HepG2 (cell line): ENCODE measurements around the gene SSC5D. TPM values are rescaled to one million over a fixed set of nuclear protein-coding genes. Genes with fewer than 3 reads are reported as not detected.

Experiments used
- EEA1 ChIP-seq: sonication (generic); formaldehyde crosslinking; IDR thresholded peaks from 2 replicates; pipeline ENCODE4 v1.5.1; 2020; ENCODE audit warnings: mild to moderate bottlenecking, missing genetic modification reagents, borderline replicate concordance
- ELK4 ChIP-seq: sonication (generic); formaldehyde crosslinking; IDR thresholded peaks from 2 replicates; pipeline ENCODE4 v1.9.0; 2021; ENCODE audit warnings: missing genetic modification reagents, borderline replicate concordance
- GABPA ChIP-seq, 2 experiments: IDR thresholded peaks; 2 replicates each; pipeline ENCODE4 v1.6.1; 2011 to 2016; ENCODE audit warnings: low read depth in 2 of 2, low read length in 1 of 2, missing biosample characterization in 1 of 2, missing genetic modification characterization in 1 of 2
- HCFC1 ChIP-seq: fragments of 150-350 bp; IDR thresholded peaks from 2 replicates; pipeline ENCODE4 v1.6.1; 2014; ENCODE audit warnings: low read depth, low read length
- POLR2AphosphoS5 ChIP-seq: IDR thresholded peaks from 2 replicates; pipeline ENCODE4 v1.6.1; 2012; ENCODE audit warnings: low read depth, low read length
- RARA ChIP-seq: IDR thresholded peaks from 2 replicates; pipeline ENCODE4 v1.6.1; 2016; ENCODE audit warnings: missing genetic modification reagents, missing compliant biosample characterization
- SALL1 ChIP-seq: sonication (generic); formaldehyde crosslinking; IDR thresholded peaks from 2 replicates; pipeline ENCODE4 v1.8.0; 2022; ENCODE audit warnings: mild to moderate bottlenecking, missing genetic modification reagents
- STAG1 ChIP-seq: sonication (generic); formaldehyde crosslinking; IDR thresholded peaks from 2 replicates; pipeline ENCODE4 v1.4.0; 2020; ENCODE audit warnings: missing genetic modification reagents
- TAF1 ChIP-seq: sonication (generic); formaldehyde crosslinking; IDR thresholded peaks from 2 replicates; pipeline ENCODE4 v1.4.0; 2020; ENCODE audit warnings: missing genetic modification reagents
- UBTF ChIP-seq: sonication (generic); formaldehyde crosslinking; IDR thresholded peaks from 2 replicates; pipeline ENCODE4 v1.4.0; 2020; ENCODE audit warnings: mild to moderate bottlenecking, missing genetic modification reagents
- ZBTB10 ChIP-seq: sonication (generic); formaldehyde crosslinking; IDR thresholded peaks from 2 replicates; pipeline ENCODE4 v1.4.0; 2020; ENCODE audit warnings: missing genetic modification reagents, borderline replicate concordance
- ZEB1 ChIP-seq: IDR thresholded peaks from 2 replicates; pipeline ENCODE4 v1.6.1; 2012; ENCODE audit warnings: mild to moderate bottlenecking, low read depth, inconsistent platforms; ENCODE audit not compliant: insufficient replicate concordance
- ZFP37 ChIP-seq: sonication (generic); formaldehyde crosslinking; IDR thresholded peaks from 2 replicates; pipeline ENCODE4 v1.4.0; 2020; ENCODE audit warnings: missing genetic modification reagents, borderline replicate concordance
- ZNF264 ChIP-seq: sonication (generic); formaldehyde crosslinking; IDR thresholded peaks from 2 replicates; pipeline ENCODE4 v1.4.0; 2020; ENCODE audit warnings: missing genetic modification reagents
- ZNF329 ChIP-seq: sonication (generic); formaldehyde crosslinking; IDR thresholded peaks from 2 replicates; pipeline ENCODE4 v1.9.0; 2021; ENCODE audit warnings: low read depth, mild to moderate bottlenecking, missing genetic modification reagents
- ZNF562 ChIP-seq: sonication (generic); formaldehyde crosslinking; IDR thresholded peaks from 2 replicates; pipeline ENCODE4 v1.8.0; 2022; ENCODE audit warnings: missing genetic modification reagents, borderline replicate concordance
- ZNF644 ChIP-seq: IDR thresholded peaks from 2 replicates; pipeline ENCODE4 v1.6.1; 2016; ENCODE audit warnings: low read depth
- polyA plus RNA-seq, 8 experiments: library from polyadenylated mRNA; depleted of rRNA in 3 of 8; stranded (reverse) in 7 of 8; unstranded in 1 of 8; fragments of >200 nt; fragmentation: Illumina TruSeq in 4 of 8; extraction: Trizol in 4 of 8; gene quantifications; 2 replicates each; pipeline versions ENCODE4 v1.2.1 to v1.2.3, GENCODE V29; 2011 to 2016; ENCODE audit warnings: low read depth in 4 of 8, missing spikeins in 1 of 8, mixed read lengths in 1 of 8; ENCODE audit not compliant: insufficient read depth in 1 of 8
- total RNA-seq, 5 experiments: library from RNA; depleted of rRNA; stranded (reverse); fragments of >200 nt; fragmentation: Illumina TruSeq; extraction: Trizol; gene quantifications; 2 replicates each; pipeline ENCODE4 v1.2.3, GENCODE V29; 2016; ENCODE audit warnings: low read depth in 1 of 5
- TF ChIP-seq, protein P1 (sequence below): sonication (generic); formaldehyde crosslinking; IDR thresholded peaks from 2 replicates; pipeline ENCODE4 v1.5.0; 2020; ENCODE audit warnings: missing genetic modification reagents
- TF ChIP-seq, protein P2 (sequence below): sonication (generic); formaldehyde crosslinking; IDR thresholded peaks from 2 replicates; pipeline ENCODE4 v1.8.0; 2022; ENCODE audit warnings: mild to moderate bottlenecking, missing genetic modification reagents

The SSC5D gene
- total and polyA plus RNA-seq, 2 of the 13 experiments (the other 11 are each of a cell fraction or from before 2014, with no cell fraction given) = not detected

DNA sequence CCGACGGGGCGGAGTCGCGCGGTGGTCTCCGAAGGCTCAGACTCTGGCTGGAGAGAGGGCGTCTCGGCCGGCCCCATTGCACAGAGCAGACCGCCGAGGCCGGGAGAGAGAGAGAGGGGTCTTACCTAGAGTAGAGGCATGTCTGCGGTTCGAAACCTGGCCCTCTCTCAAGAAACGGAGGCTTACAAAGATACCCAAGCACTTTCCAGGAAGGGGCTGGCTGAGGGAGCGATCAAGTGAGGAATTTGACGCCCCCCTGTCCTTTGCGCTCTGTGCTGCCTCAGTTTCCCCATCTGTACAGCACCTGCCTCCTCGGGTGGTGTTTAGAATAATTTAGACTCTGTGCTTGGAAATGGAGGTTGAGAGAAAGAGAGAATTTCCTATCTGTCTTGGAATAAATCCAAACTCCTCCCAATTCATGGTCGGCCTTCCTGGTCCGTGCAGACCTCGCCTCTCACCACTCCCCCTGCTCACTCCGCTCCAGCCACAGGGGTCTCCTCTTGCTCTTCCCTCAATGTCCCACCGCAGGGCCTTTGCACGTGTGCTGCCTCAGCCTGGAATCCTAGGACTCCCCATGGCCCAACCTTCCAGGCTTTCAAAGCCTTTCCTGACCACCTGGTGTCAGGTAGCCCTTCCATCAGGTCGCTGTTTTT is 26.1 kb upstream of the SSC5D start (continued):
- TF ChIP-seq TAF1 (CRISPR knock-in tag) = peak; percentile 35
- TF ChIP-seq, protein P1, sequence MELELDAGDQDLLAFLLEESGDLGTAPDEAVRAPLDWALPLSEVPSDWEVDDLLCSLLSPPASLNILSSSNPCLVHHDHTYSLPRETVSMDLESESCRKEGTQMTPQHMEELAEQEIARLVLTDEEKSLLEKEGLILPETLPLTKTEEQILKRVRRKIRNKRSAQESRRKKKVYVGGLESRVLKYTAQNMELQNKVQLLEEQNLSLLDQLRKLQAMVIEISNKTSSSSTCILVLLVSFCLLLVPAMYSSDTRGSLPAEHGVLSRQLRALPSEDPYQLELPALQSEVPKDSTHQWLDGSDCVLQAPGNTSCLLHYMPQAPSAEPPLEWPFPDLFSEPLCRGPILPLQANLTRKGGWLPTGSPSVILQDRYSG (CRISPR knock-in tag) = no peak
- TF ChIP-seq ZNF562 (CRISPR knock-in tag) = no peak
- no peak for TF ChIP-seq UBTF (CRISPR knock-in tag)
- no peak for TF ChIP-seq SALL1 (CRISPR knock-in tag)
- TF ChIP-seq ZFP37 (CRISPR knock-in tag) = 0 out of 2 replicates have a peak, but pooled peaks have one; percentile 16
- TF ChIP-seq ZNF644 (CRISPR knock-in tag) = no peak
- peak; percentile 75; the same call in 1 of the 2 replicates for TF ChIP-seq EEA1 (CRISPR knock-in tag)
- no peak for TF ChIP-seq ZNF264 (CRISPR knock-in tag)
- no peak for TF ChIP-seq GABPA (IDR thresholded peaks at IDR 0.05; ENCODE audit: low read depth, low read length)
- no peak for TF ChIP-seq GABPA (CRISPR knock-in tag; IDR thresholded peaks at IDR 0.05; ENCODE audit: low read depth)
- no peak for TF ChIP-seq HCFC1
- no peak for TF ChIP-seq STAG1 (CRISPR knock-in tag)
- TF ChIP-seq ZEB1 = no peak
- TF ChIP-seq POLR2AphosphoS5 = peak; percentile 64
- TF ChIP-seq, protein P2, sequence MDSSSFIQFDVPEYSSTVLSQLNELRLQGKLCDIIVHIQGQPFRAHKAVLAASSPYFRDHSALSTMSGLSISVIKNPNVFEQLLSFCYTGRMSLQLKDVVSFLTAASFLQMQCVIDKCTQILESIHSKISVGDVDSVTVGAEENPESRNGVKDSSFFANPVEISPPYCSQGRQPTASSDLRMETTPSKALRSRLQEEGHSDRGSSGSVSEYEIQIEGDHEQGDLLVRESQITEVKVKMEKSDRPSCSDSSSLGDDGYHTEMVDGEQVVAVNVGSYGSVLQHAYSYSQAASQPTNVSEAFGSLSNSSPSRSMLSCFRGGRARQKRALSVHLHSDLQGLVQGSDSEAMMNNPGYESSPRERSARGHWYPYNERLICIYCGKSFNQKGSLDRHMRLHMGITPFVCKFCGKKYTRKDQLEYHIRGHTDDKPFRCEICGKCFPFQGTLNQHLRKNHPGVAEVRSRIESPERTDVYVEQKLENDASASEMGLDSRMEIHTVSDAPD = no peak
- TF ChIP-seq ELK4 (CRISPR knock-in tag) = no peak
- no peak for TF ChIP-seq ZBTB10 (CRISPR knock-in tag)
- 0 out of 2 replicates have a peak, but pooled peaks have one; percentile 7 for TF ChIP-seq ZNF329 (CRISPR knock-in tag)
- no peak for TF ChIP-seq RARA (CRISPR knock-in tag)
